Prostate gland (tissue), 2 donors: ENCODE measurements around the gene THRAP3.

Source experiments
- CTCF ChIP-seq, 4 experiments: fragments of 200-600 bp in 2 of 4; fragments of 450-650 bp in 2 of 4; sonication (generic) in 2 of 4; IDR thresholded peaks; 1 replicate in 3 of 4; 2 replicates in 1 of 4; pipeline ENCODE4 v1.5.1; 2016 to 2019; ENCODE audit warnings: antibody characterized with exemption in 4 of 4, mild to moderate bottlenecking in 2 of 4, moderate library complexity in 2 of 4
- POLR2A ChIP-seq: fragments of 450-650 bp; IDR thresholded peaks from one replicate; pipeline ENCODE4 v1.6.1; 2016; ENCODE audit warnings: antibody characterized with exemption, mild to moderate bottlenecking
- POLR2AphosphoS5 ChIP-seq: sonication (generic); formaldehyde crosslinking; IDR thresholded peaks from one replicate; pipeline ENCODE4 v1.6.1; 2017; ENCODE audit warnings: antibody characterized with exemption

- TF ChIP-seq CTCF (IDR thresholded peaks at IDR 0.05) = no peak
- no peak for TF ChIP-seq POLR2A
- TF ChIP-seq POLR2AphosphoS5 = no peak
Observed at GRCh38 chr1:36176106-36176949, 47.9 kb upstream of the THRAP3 start.
